Right lobe of liver (tissue), 4 donors: ENCODE data around the gene NEU4.

Source experiments
- POLR2A ChIP-seq: fragments of 450-650 bp; IDR thresholded peaks from one replicate; pipeline ENCODE4 v1.6.1; 2017; ENCODE audit warnings: antibody characterized with exemption, mild to moderate bottlenecking
- TF ChIP-seq, protein P1 (sequence below), 4 donors: fragments of 200-600 bp in 3 of 4; fragments of 450-650 bp in 1 of 4; IDR thresholded peaks; one replicate each; pipeline versions ENCODE4 v1.5.1 to v1.8.0; 2016 to 2022; ENCODE audit warnings: antibody characterized with exemption in 4 of 4, mild to moderate bottlenecking in 2 of 4
- donor health status: DM: no; HTN: no; CAD: no.
- donor health status: DM: no; HTN: no; CAD: no.
- donor health status: DM: no; HTN: yes; CAD: no.

DNA sequence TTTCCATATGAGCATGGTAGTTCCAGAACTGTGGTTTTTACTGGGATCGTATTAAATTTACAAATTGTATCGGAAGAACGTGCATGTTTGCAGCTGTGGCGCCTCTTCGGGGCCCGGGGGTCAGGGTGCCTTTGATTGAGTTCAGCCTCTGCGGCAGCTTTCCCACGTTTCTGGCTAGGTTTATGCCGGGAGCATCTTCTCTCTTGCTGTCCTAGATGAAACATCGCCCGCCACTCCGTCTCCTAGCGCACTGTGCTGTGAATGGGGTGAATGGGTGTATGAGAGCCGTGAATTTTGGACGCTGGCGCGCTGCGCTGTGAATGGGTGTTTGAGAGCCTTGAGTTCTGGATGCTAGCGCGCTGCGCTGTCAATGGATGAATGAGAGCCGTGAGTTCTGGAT lies 37.4 kb downstream of the NEU4 start:
- TF ChIP-seq POLR2A = no peak
- TF ChIP-seq, protein P1, sequence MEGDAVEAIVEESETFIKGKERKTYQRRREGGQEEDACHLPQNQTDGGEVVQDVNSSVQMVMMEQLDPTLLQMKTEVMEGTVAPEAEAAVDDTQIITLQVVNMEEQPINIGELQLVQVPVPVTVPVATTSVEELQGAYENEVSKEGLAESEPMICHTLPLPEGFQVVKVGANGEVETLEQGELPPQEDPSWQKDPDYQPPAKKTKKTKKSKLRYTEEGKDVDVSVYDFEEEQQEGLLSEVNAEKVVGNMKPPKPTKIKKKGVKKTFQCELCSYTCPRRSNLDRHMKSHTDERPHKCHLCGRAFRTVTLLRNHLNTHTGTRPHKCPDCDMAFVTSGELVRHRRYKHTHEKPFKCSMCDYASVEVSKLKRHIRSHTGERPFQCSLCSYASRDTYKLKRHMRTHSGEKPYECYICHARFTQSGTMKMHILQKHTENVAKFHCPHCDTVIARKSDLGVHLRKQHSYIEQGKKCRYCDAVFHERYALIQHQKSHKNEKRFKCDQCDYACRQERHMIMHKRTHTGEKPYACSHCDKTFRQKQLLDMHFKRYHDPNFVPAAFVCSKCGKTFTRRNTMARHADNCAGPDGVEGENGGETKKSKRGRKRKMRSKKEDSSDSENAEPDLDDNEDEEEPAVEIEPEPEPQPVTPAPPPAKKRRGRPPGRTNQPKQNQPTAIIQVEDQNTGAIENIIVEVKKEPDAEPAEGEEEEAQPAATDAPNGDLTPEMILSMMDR (IDR thresholded peaks at IDR 0.05) = no peak
